HEK293 (cell line): ENCODE results near the gene RABGGTA.

Source experiments
- BCL11B ChIP-seq: fragments of 450-650 bp; formaldehyde crosslinking; IDR thresholded peaks from 2 replicates; pipeline ENCODE4 v1.5.1; 2016; ENCODE audit warnings: low read depth, missing biosample characterization, missing genetic modification characterization
- GLIS1 ChIP-seq: fragments of 450-650 bp; formaldehyde crosslinking; IDR thresholded peaks from 2 replicates; pipeline ENCODE4 v1.5.1; 2016; ENCODE audit warnings: missing biosample characterization, missing genetic modification characterization
- GLIS2 ChIP-seq: fragments of 450-650 bp; formaldehyde crosslinking; IDR thresholded peaks from 2 replicates; pipeline ENCODE4 v1.5.1; 2016; ENCODE audit warnings: missing biosample characterization, missing genetic modification characterization
- KLF16 ChIP-seq: fragments of 450-650 bp; formaldehyde crosslinking; IDR thresholded peaks from 2 replicates; pipeline ENCODE4 v1.5.1; 2017; ENCODE audit warnings: missing biosample characterization, missing genetic modification characterization
- KLF8 ChIP-seq: fragments of 450-650 bp; formaldehyde crosslinking; IDR thresholded peaks from 2 replicates; pipeline ENCODE4 v1.5.1; 2016; ENCODE audit warnings: missing biosample characterization, missing genetic modification characterization
- MYNN ChIP-seq: fragments of 450-650 bp; formaldehyde crosslinking; IDR thresholded peaks from 2 replicates; pipeline ENCODE4 v1.5.1; 2016; ENCODE audit warnings: missing biosample characterization, missing genetic modification characterization, borderline replicate concordance
- OSR2 ChIP-seq: fragments of 450-650 bp; formaldehyde crosslinking; IDR thresholded peaks from 2 replicates; pipeline ENCODE4 v1.5.1; 2016; ENCODE audit warnings: missing biosample characterization, missing genetic modification characterization
- ZBTB1 ChIP-seq: fragments of 450-650 bp; formaldehyde crosslinking; IDR thresholded peaks from 2 replicates; pipeline ENCODE4 v1.5.1; 2016; ENCODE audit warnings: missing biosample characterization, missing genetic modification characterization
- ZBTB20 ChIP-seq: fragments of 450-650 bp; formaldehyde crosslinking; IDR thresholded peaks from 2 replicates; pipeline ENCODE4 v1.5.1; 2016; ENCODE audit warnings: missing biosample characterization, missing genetic modification characterization
- ZBTB7A ChIP-seq: fragments of 450-650 bp; formaldehyde crosslinking; IDR thresholded peaks from 2 replicates; pipeline ENCODE4 v1.5.1; 2016; ENCODE audit warnings: low read depth, missing biosample characterization, missing genetic modification characterization
- ZFP41 ChIP-seq: fragments of 450-650 bp; formaldehyde crosslinking; IDR thresholded peaks from 2 replicates; pipeline ENCODE4 v1.5.1; 2016; ENCODE audit warnings: missing biosample characterization, missing genetic modification characterization, borderline replicate concordance
- ZFP69B ChIP-seq: fragments of 450-650 bp; formaldehyde crosslinking; IDR thresholded peaks from 2 replicates; pipeline ENCODE4 v1.5.1; 2016; ENCODE audit warnings: missing biosample characterization, missing genetic modification characterization
- ZNF112 ChIP-seq: fragments of 450-650 bp; formaldehyde crosslinking; IDR thresholded peaks from 2 replicates; pipeline ENCODE4 v1.5.0; 2017; ENCODE audit warnings: missing biosample characterization, missing genetic modification characterization
- ZNF169 ChIP-seq: fragments of 450-650 bp; formaldehyde crosslinking; IDR thresholded peaks from 2 replicates; pipeline ENCODE4 v1.5.1; 2016; ENCODE audit warnings: missing biosample characterization, missing genetic modification characterization
- ZNF2 ChIP-seq: fragments of 450-650 bp; formaldehyde crosslinking; IDR thresholded peaks from 2 replicates; pipeline ENCODE4 v1.5.1; 2016; ENCODE audit warnings: missing biosample characterization, missing genetic modification characterization
- ZNF221 ChIP-seq: fragments of 450-650 bp; formaldehyde crosslinking; IDR thresholded peaks from 2 replicates; pipeline ENCODE4 v1.5.1; 2017; ENCODE audit warnings: missing biosample characterization, missing genetic modification characterization, borderline replicate concordance
- ZNF433 ChIP-seq: fragments of 450-650 bp; formaldehyde crosslinking; IDR thresholded peaks from 2 replicates; pipeline ENCODE4 v1.5.1; 2016; ENCODE audit warnings: missing biosample characterization, missing genetic modification characterization, low read depth
- ZNF48 ChIP-seq: fragments of 450-650 bp; formaldehyde crosslinking; IDR thresholded peaks from 2 replicates; pipeline ENCODE4 v1.5.1; 2016; ENCODE audit warnings: missing biosample characterization, missing genetic modification characterization
- ZNF521 ChIP-seq: fragments of 450-650 bp; formaldehyde crosslinking; IDR thresholded peaks from 2 replicates; pipeline ENCODE4 v1.5.1; 2017; ENCODE audit warnings: missing biosample characterization, mild to moderate bottlenecking, missing genetic modification characterization
- ZNF610 ChIP-seq: fragments of 450-650 bp; formaldehyde crosslinking; IDR thresholded peaks from 2 replicates; pipeline ENCODE4 v1.5.1; 2016; ENCODE audit warnings: missing biosample characterization, missing genetic modification characterization, borderline replicate concordance
- ZNF624 ChIP-seq: fragments of 450-650 bp; formaldehyde crosslinking; IDR thresholded peaks from 2 replicates; pipeline ENCODE4 v1.5.1; 2017; ENCODE audit warnings: missing biosample characterization, missing genetic modification characterization
- ZNF626 ChIP-seq: fragments of 450-650 bp; sonication (Bioruptor Pico); formaldehyde crosslinking; IDR thresholded peaks from 2 replicates; pipeline ENCODE4 v1.5.1; 2018; ENCODE audit warnings: missing biosample characterization, missing genetic modification characterization, inconsistent platforms
- ZNF701 ChIP-seq: fragments of 450-650 bp; formaldehyde crosslinking; IDR thresholded peaks from 2 replicates; pipeline ENCODE4 v1.5.1; 2016; ENCODE audit warnings: missing biosample characterization, missing genetic modification characterization
- ZNF747 ChIP-seq: fragments of 450-650 bp; formaldehyde crosslinking; IDR thresholded peaks from 2 replicates; pipeline ENCODE4 v1.5.1; 2016; ENCODE audit warnings: missing biosample characterization, missing genetic modification characterization
- ZSCAN23 ChIP-seq: fragments of 450-650 bp; formaldehyde crosslinking; IDR thresholded peaks from 2 replicates; pipeline ENCODE4 v1.5.1; 2016; ENCODE audit warnings: missing biosample characterization, missing genetic modification characterization
- TF ChIP-seq, protein P1 (sequence below): IDR thresholded peaks from 2 replicates; pipeline ENCODE4 v1.6.1; 2011; ENCODE audit warnings: mild to moderate bottlenecking, low read depth, low read length, borderline replicate concordance
- TF ChIP-seq, protein P2 (sequence below): fragments of 450-650 bp; formaldehyde crosslinking; optimal IDR thresholded peaks from 2 replicates; pipeline ENCODE3; 2016; ENCODE audit warnings: missing biosample characterization, mild to moderate bottlenecking, missing genetic modification characterization
- TF ChIP-seq, protein P3 (sequence below): fragments of 450-650 bp; formaldehyde crosslinking; IDR thresholded peaks from 2 replicates; pipeline ENCODE4 v1.5.1; 2016; ENCODE audit warnings: missing biosample characterization, missing genetic modification characterization
- TF ChIP-seq, protein P4 (sequence below): fragments of 450-650 bp; formaldehyde crosslinking; IDR thresholded peaks from 2 replicates; pipeline ENCODE4 v1.5.1; 2017; ENCODE audit warnings: missing biosample characterization, missing genetic modification characterization
- TF ChIP-seq, protein P5 (sequence below): fragments of 450-650 bp; formaldehyde crosslinking; IDR thresholded peaks from 2 replicates; pipeline ENCODE4 v1.5.1; 2016; ENCODE audit warnings: missing biosample characterization, missing genetic modification characterization
- TF ChIP-seq, protein P6 (sequence below): fragments of 450-650 bp; formaldehyde crosslinking; IDR thresholded peaks from 2 replicates; pipeline ENCODE4 v1.5.1; 2016; ENCODE audit warnings: missing biosample characterization, missing genetic modification characterization

The RABGGTA gene

DNA sequence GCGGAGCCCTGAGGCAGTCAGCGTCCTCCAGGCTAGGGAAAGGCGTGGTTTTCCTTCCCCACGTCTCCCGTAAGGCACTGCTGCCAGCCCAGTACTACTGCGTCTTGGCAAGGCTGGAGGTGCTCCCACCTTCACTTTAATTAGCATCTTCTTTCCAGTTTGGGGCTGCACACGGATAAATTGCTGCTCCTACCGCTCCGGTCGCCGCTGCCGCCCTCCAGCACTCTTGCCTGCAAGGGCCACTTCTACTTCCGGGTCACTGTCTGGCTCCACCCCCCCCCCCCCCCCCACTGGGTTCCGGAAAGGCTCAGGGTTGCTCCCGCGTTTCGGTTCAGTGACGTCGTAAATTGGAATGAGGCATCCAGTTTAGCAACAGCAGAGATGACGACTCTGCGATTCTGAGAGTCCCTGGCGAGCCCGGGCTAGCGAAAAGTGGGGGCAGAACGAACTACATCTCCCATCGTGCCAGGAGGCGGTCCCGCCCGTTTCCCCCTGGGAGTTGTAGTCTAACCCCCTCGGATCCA lies 39.2 kb downstream of the RABGGTA start, which contains the start of gene NEDD8 (continued):
- no peak for TF ChIP-seq MYNN
- no peak for TF ChIP-seq ZBTB1 (tag by site-specific recombination)
- TF ChIP-seq ZNF626 = no peak
- no peak for TF ChIP-seq OSR2 (tag by site-specific recombination)
- TF ChIP-seq GLIS1 (tag by site-specific recombination) = peak; percentile 64; the same call in 1 of the 2 replicates
- TF ChIP-seq KLF8 (tag by site-specific recombination) = peak; percentile 81; the same call in 1 of the 2 replicates
- TF ChIP-seq ZBTB20 (tag by site-specific recombination) = peak; percentile 11; the same call in 1 of the 2 replicates
- TF ChIP-seq, protein P1, sequence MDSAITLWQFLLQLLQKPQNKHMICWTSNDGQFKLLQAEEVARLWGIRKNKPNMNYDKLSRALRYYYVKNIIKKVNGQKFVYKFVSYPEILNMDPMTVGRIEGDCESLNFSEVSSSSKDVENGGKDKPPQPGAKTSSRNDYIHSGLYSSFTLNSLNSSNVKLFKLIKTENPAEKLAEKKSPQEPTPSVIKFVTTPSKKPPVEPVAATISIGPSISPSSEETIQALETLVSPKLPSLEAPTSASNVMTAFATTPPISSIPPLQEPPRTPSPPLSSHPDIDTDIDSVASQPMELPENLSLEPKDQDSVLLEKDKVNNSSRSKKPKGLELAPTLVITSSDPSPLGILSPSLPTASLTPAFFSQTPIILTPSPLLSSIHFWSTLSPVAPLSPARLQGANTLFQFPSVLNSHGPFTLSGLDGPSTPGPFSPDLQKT = 0 out of 2 replicates have a peak, but pooled peaks have one; percentile 36
- TF ChIP-seq, protein P2, sequence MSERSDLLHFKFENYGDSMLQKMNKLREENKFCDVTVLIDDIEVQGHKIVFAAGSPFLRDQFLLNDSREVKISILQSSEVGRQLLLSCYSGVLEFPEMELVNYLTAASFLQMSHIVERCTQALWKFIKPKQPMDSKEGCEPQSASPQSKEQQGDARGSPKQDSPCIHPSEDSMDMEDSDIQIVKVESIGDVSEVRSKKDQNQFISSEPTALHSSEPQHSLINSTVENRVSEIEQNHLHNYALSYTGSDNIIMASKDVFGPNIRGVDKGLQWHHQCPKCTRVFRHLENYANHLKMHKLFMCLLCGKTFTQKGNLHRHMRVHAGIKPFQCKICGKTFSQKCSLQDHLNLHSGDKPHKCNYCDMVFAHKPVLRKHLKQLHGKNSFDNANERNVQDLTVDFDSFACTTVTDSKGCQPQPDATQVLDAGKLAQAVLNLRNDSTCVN (tag by site-specific recombination) = peak; percentile 18
- no peak for TF ChIP-seq ZNF433 (tag by site-specific recombination)
- no peak for TF ChIP-seq BCL11B (tag by site-specific recombination)
- no peak for TF ChIP-seq ZSCAN23 (tag by site-specific recombination)
- TF ChIP-seq KLF16 (tag by site-specific recombination) = peak; percentile 40; the same call in 1 of the 2 replicates
- TF ChIP-seq, protein P3, sequence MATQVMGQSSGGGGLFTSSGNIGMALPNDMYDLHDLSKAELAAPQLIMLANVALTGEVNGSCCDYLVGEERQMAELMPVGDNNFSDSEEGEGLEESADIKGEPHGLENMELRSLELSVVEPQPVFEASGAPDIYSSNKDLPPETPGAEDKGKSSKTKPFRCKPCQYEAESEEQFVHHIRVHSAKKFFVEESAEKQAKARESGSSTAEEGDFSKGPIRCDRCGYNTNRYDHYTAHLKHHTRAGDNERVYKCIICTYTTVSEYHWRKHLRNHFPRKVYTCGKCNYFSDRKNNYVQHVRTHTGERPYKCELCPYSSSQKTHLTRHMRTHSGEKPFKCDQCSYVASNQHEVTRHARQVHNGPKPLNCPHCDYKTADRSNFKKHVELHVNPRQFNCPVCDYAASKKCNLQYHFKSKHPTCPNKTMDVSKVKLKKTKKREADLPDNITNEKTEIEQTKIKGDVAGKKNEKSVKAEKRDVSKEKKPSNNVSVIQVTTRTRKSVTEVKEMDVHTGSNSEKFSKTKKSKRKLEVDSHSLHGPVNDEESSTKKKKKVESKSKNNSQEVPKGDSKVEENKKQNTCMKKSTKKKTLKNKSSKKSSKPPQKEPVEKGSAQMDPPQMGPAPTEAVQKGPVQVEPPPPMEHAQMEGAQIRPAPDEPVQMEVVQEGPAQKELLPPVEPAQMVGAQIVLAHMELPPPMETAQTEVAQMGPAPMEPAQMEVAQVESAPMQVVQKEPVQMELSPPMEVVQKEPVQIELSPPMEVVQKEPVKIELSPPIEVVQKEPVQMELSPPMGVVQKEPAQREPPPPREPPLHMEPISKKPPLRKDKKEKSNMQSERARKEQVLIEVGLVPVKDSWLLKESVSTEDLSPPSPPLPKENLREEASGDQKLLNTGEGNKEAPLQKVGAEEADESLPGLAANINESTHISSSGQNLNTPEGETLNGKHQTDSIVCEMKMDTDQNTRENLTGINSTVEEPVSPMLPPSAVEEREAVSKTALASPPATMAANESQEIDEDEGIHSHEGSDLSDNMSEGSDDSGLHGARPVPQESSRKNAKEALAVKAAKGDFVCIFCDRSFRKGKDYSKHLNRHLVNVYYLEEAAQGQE (tag by site-specific recombination) = no peak; the same call in 1 of the 2 replicates
- TF ChIP-seq ZFP41 (tag by site-specific recombination) = no peak
- no peak for TF ChIP-seq ZNF169 (tag by site-specific recombination)
- TF ChIP-seq ZNF747 (tag by site-specific recombination) = no peak
- TF ChIP-seq ZNF112 (tag by site-specific recombination) = no peak
- TF ChIP-seq ZNF48 = no peak
- TF ChIP-seq ZBTB7A = no peak
- TF ChIP-seq ZFP69B (tag by site-specific recombination) = no peak
- TF ChIP-seq, protein P4, sequence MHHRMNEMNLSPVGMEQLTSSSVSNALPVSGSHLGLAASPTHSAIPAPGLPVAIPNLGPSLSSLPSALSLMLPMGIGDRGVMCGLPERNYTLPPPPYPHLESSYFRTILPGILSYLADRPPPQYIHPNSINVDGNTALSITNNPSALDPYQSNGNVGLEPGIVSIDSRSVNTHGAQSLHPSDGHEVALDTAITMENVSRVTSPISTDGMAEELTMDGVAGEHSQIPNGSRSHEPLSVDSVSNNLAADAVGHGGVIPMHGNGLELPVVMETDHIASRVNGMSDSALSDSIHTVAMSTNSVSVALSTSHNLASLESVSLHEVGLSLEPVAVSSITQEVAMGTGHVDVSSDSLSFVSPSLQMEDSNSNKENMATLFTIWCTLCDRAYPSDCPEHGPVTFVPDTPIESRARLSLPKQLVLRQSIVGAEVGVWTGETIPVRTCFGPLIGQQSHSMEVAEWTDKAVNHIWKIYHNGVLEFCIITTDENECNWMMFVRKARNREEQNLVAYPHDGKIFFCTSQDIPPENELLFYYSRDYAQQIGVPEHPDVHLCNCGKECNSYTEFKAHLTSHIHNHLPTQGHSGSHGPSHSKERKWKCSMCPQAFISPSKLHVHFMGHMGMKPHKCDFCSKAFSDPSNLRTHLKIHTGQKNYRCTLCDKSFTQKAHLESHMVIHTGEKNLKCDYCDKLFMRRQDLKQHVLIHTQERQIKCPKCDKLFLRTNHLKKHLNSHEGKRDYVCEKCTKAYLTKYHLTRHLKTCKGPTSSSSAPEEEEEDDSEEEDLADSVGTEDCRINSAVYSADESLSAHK (tag by site-specific recombination) = no peak
- peak; percentile 47 for TF ChIP-seq GLIS2
- TF ChIP-seq ZNF624 (tag by site-specific recombination) = no peak
- no peak for TF ChIP-seq ZNF610 (tag by site-specific recombination)
- no peak for TF ChIP-seq ZNF701
- no peak for TF ChIP-seq ZNF2 (tag by site-specific recombination)
- no peak for TF ChIP-seq ZNF521 (tag by site-specific recombination)
- TF ChIP-seq, protein P5, sequence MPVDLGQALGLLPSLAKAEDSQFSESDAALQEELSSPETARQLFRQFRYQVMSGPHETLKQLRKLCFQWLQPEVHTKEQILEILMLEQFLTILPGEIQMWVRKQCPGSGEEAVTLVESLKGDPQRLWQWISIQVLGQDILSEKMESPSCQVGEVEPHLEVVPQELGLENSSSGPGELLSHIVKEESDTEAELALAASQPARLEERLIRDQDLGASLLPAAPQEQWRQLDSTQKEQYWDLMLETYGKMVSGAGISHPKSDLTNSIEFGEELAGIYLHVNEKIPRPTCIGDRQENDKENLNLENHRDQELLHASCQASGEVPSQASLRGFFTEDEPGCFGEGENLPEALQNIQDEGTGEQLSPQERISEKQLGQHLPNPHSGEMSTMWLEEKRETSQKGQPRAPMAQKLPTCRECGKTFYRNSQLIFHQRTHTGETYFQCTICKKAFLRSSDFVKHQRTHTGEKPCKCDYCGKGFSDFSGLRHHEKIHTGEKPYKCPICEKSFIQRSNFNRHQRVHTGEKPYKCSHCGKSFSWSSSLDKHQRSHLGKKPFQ (tag by site-specific recombination) = no peak
- no peak for TF ChIP-seq ZNF221 (tag by site-specific recombination)
- TF ChIP-seq, protein P6, sequence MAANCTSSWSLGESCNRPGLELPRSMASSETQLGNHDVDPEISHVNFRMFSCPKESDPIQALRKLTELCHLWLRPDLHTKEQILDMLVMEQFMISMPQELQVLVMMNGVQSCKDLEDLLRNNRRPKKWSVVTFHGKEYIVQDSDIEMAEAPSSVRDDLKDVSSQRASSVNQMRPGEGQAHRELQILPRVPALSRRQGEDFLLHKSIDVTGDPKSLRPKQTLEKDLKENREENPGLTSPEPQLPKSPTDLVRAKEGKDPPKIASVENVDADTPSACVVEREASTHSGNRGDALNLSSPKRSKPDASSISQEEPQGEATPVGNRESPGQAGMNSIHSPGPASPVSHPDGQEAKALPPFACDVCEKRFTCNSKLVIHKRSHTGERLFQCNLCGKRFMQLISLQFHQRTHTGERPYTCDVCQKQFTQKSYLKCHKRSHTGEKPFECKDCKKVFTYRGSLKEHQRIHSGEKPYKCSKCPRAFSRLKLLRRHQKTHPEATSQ (tag by site-specific recombination) = no peak
